Fibroblast of lung (primary cell): ENCODE data around the gene INSRR. TPM values are rescaled to one million over a fixed set of nuclear protein-coding genes. Genes with fewer than 3 reads are reported as not detected.

Experiments used
- DNase-seq, 2 donors: peaks; one replicate each; pipeline versions ENCODE4 v3.0.0 to v3.0.0-alpha.2; 2010; ENCODE audit warnings: low read depth in 2 of 2
- H2AFZ ChIP-seq: 2 replicates; pipeline ENCODE4 v1.5.1; 2012; ENCODE audit warnings: low read length, control low read depth, inconsistent platforms
- H3K27ac ChIP-seq: 2 replicates; pipeline ENCODE4 v1.5.1; 2011; ENCODE audit warnings: low read length, control low read depth; ENCODE audit not compliant: insufficient read depth
- H3K27me3 ChIP-seq: 2 replicates; pipeline ENCODE4 v1.5.1; 2011; ENCODE audit warnings: mild to moderate bottlenecking, low read length; ENCODE audit not compliant: control insufficient read depth, insufficient read depth
- H3K36me3 ChIP-seq: 2 replicates; pipeline ENCODE4 v1.5.1; 2011; ENCODE audit warnings: low read length; ENCODE audit not compliant: control insufficient read depth, insufficient read depth
- H3K4me1 ChIP-seq: 2 replicates; pipeline ENCODE4 v1.5.1; 2011; ENCODE audit warnings: low read length; ENCODE audit not compliant: control insufficient read depth, insufficient read depth; ENCODE audit errors: extremely low read depth
- H3K4me2 ChIP-seq: 2 replicates; pipeline ENCODE4 v1.5.1; 2011; ENCODE audit warnings: low read length, control low read depth; ENCODE audit not compliant: insufficient read depth; ENCODE audit errors: extremely low read depth
- H3K4me3 ChIP-seq, 4 experiments: fragments of 200-600 bp in 1 of 4; sonication (generic) in 1 of 4; replicated peaks in 1 of 4; 2 replicates each; pipeline ENCODE4 v1.5.1; 2011 to 2016; ENCODE audit warnings: low read length in 4 of 4, low read depth in 3 of 4, mild to moderate bottlenecking in 3 of 4, control low read depth in 2 of 4, inconsistent platforms in 1 of 4, mixed read lengths in 1 of 4; ENCODE audit not compliant: insufficient read depth in 1 of 4; ENCODE audit errors: control extremely low read depth in 1 of 4
- H3K79me2 ChIP-seq: 2 replicates; pipeline ENCODE4 v1.5.1; 2012; ENCODE audit warnings: mild to moderate bottlenecking, low read length, inconsistent platforms; ENCODE audit not compliant: control insufficient read depth, insufficient read depth
- H3K9ac ChIP-seq: 2 replicates; pipeline ENCODE4 v1.5.1; 2011; ENCODE audit warnings: mild to moderate bottlenecking, low read length, control low read depth; ENCODE audit not compliant: insufficient read depth
- H3K9me3 ChIP-seq: 2 replicates; pipeline ENCODE4 v1.5.1; 2012; ENCODE audit warnings: low read depth, low read length; ENCODE audit not compliant: control insufficient read depth, insufficient read depth
- H4K20me1 ChIP-seq: 2 replicates; pipeline ENCODE4 v1.5.1; 2011; ENCODE audit warnings: low read length; ENCODE audit not compliant: control insufficient read depth, insufficient read depth; ENCODE audit errors: extremely low read depth
- EZH2 ChIP-seq: IDR thresholded peaks from 2 replicates; pipeline ENCODE4 v1.5.1; 2012; ENCODE audit warnings: low read length, control low read depth, mild to moderate bottlenecking; ENCODE audit errors: missing control alignments
- polyA plus RNA-seq, 2 donors: library from polyadenylated mRNA; depleted of rRNA in 1 of 2; stranded (reverse) in 1 of 2; unstranded in 1 of 2; fragments of >200 nt; gene quantifications; 2 replicates each; pipeline ENCODE4 v1.2.1, GENCODE V29; 2011 to 2012; ENCODE audit warnings: missing spikeins in 1 of 2
- total RNA-seq: library from RNA; depleted of rRNA; stranded (reverse); fragments of >200 nt; gene quantifications from 2 replicates; pipeline ENCODE4 v1.2.1, GENCODE V29; 2014
- TF ChIP-seq, protein P1 (sequence below), 2 donors: IDR thresholded peaks in 1 of 2; conservative IDR thresholded peaks in 1 of 2; 1 replicate in 1 of 2; 2 replicates in 1 of 2; pipeline ENCODE4 v1.5.1; 2011 to 2012; ENCODE audit warnings: low read length in 2 of 2, control low read depth in 1 of 2, inconsistent platforms in 1 of 2, low read depth in 1 of 2, mild to moderate bottlenecking in 1 of 2

INSRR gene
- total and polyA plus RNA-seq, 2 donors (not counting 1 experiment from before 2014, with no cell fraction given): not detected

GRCh38 chr1:156889802-156890580 is 31.1 kb upstream of the INSRR start:
- Histone ChIP-seq H3K79me2 (peaks cover 16% of the 10 kb centered on the region), H3K4me1 (peaks cover under 1% of the 10 kb centered on the region), H3K4me3 (no peak overlapping the region), H3K36me3 (no peaks in the 10 kb centered on the region), H3K9ac (no peak overlapping the region), H2AFZ (no peak overlapping the region), H3K4me2 (no peak overlapping the region), H3K27me3 (peaks cover 19% of the 10 kb centered on the region), H3K27ac (no peak overlapping the region), H4K20me1 (no peaks in the 10 kb centered on the region), H3K9me3 (no peaks in the 10 kb centered on the region)
- DNase-seq: peak; percentile 59 to 85
- no peak for TF ChIP-seq EZH2
- TF ChIP-seq, protein P1, sequence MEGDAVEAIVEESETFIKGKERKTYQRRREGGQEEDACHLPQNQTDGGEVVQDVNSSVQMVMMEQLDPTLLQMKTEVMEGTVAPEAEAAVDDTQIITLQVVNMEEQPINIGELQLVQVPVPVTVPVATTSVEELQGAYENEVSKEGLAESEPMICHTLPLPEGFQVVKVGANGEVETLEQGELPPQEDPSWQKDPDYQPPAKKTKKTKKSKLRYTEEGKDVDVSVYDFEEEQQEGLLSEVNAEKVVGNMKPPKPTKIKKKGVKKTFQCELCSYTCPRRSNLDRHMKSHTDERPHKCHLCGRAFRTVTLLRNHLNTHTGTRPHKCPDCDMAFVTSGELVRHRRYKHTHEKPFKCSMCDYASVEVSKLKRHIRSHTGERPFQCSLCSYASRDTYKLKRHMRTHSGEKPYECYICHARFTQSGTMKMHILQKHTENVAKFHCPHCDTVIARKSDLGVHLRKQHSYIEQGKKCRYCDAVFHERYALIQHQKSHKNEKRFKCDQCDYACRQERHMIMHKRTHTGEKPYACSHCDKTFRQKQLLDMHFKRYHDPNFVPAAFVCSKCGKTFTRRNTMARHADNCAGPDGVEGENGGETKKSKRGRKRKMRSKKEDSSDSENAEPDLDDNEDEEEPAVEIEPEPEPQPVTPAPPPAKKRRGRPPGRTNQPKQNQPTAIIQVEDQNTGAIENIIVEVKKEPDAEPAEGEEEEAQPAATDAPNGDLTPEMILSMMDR (conservative IDR thresholded peaks at IDR 0.05 in 1 of 2, IDR thresholded peaks at IDR 0.05 in 1 of 2; ENCODE audit: low read depth in 1 of 2, low read length in 2 of 2): peak; percentile 66 to 93

DNA sequence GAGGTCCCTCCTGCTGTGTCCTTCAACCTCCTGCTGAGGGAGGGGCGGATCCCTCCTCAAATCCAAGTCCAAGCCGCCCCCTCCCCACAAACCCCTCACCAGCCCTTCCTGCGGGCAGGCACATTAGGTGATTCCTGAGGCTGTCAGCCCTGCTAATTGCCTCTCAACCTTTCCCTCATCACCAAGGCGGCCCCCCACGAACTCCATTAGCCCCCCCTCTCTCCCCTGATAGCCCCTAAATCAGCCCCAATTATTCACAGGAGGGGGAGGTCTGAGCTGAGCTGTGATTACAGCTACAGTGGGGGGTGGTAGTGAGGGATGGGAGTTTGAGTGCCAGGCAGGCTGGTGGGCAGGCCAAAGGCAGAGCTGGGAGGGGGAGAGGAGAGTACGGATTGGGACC is 28.8 kb upstream of the INSRR start:
- Histone ChIP-seq H2AFZ (no peak overlapping the region), H3K9me3 (no peaks in the 10 kb centered on the region), H3K9ac (no peak overlapping the region), H3K4me3 (no peak overlapping the region), H3K4me1 (no peaks in the 10 kb centered on the region), H3K4me2 (no peak overlapping the region), H3K36me3 (no peaks in the 10 kb centered on the region), H3K79me2 (no peaks in the 10 kb centered on the region), H3K27me3 (peaks cover 39% of the 10 kb centered on the region), H3K27ac (no peak overlapping the region), H4K20me1 (no peaks in the 10 kb centered on the region)
- TF ChIP-seq, protein P1 (conservative IDR thresholded peaks at IDR 0.05 in 1 of 2, IDR thresholded peaks at IDR 0.05 in 1 of 2; ENCODE audit: low read depth in 1 of 2, low read length in 2 of 2): no peak
- DNase-seq: no peak

- H3K4me3 ChIP-seq: no peak overlapping the region
- no peak overlapping the region for H2AFZ ChIP-seq
- no peaks in the 10 kb centered on the region for H3K36me3 ChIP-seq
- no peak overlapping the region for H3K4me2 ChIP-seq
- no peaks in the 10 kb centered on the region for H4K20me1 ChIP-seq
- H3K9ac ChIP-seq: no peak overlapping the region
- H3K79me2 ChIP-seq: no peaks in the 10 kb centered on the region
- H3K4me1 ChIP-seq: no peaks in the 10 kb centered on the region
- DNase-seq: no peak
- H3K9me3 ChIP-seq: no peaks in the 10 kb centered on the region
- TF ChIP-seq, protein P1 (conservative IDR thresholded peaks at IDR 0.05 in 1 of 2, IDR thresholded peaks at IDR 0.05 in 1 of 2; ENCODE audit: low read depth in 1 of 2, low read length in 2 of 2): no peak
- no peak for TF ChIP-seq EZH2
- H3K27ac ChIP-seq: no peak overlapping the region
- peaks cover 43% of the 10 kb centered on the region for H3K27me3 ChIP-seq
Measured at GRCh38 chr1:156887317-156887716, 28.4 kb upstream of the INSRR start.
